ENCODE data around the gene ST8SIA4. TPM values are rescaled to one million over a fixed set of nuclear protein-coding genes. Genes with fewer than 3 reads are reported as not detected.

ST8SIA4 gene
- total RNA-seq, 2 experiments from 2014 or later, result 45.3 to 46.0 TPM

GRCh38 chr5:100889165-100889743 lies 13.8 kb downstream of the ST8SIA4 start:
- ChIA-PET POLR2A (interaction anchor here (1.4 kb wide), 1 partner anchor 16 kb away, joined by 3 read pairs; no protein-coding TSS in a partner anchor), CTCF (interaction anchor here (1.0 kb wide), 1 partner anchor 12 kb away, joined by 3 read pairs; no protein-coding TSS in a partner anchor)

- CTCF ChIA-PET, result no interaction called here
- POLR2A ChIA-PET, result no interaction called here
Measured at GRCh38 chr5:100877274-100877673, 25.8 kb downstream of the ST8SIA4 start.

- CTCF ChIA-PET, result interaction anchor here (1.0 to 1.1 kb wide), 2 partner anchors 35 to 100 kb away, joined by 3 to 4 read pairs; no protein-coding TSS in a partner anchor
- POLR2A ChIA-PET, result interaction anchor here (0.6 to 1.8 kb wide), 6 partner anchors 11 to 98 kb away, joined by 3 to 8 read pairs (median 4); partner anchors contain the start of gene ST8SIA4
Measured at GRCh38 chr5:100872408-100873190, 30.5 kb downstream of the ST8SIA4 start.

- ChIA-PET POLR2A (no interaction called here), CTCF (no interaction called here)
Measured at GRCh38 chr5:100867039-100867562, 36.0 kb downstream of the ST8SIA4 start.

- ChIA-PET CTCF (no interaction called here), POLR2A (no interaction called here)
Measured at GRCh38 chr5:100864931-100865330, 38.2 kb downstream of the ST8SIA4 start.

GRCh38 chr5:100863739-100864138 lies 39.3 kb downstream of the ST8SIA4 start:
- ChIA-PET POLR2A (interaction anchor here (1.2 kb wide), 2 partner anchors 35 to 39 kb away, joined by 3 to 7 read pairs; partner anchors contain the start of gene ST8SIA4), CTCF (no interaction called here)

GRCh38 chr5:100861148-100861547 lies 41.9 kb downstream of the ST8SIA4 start:
- CTCF ChIA-PET, result no interaction called here
- POLR2A ChIA-PET, result interaction anchor here (0.7 to 1.1 kb wide), 3 partner anchors 12 to 42 kb away, joined by 4 to 8 read pairs (median 7); partner anchors contain the start of gene ST8SIA4

- POLR2A ChIA-PET, result interaction anchor here (0.7 to 1.8 kb wide), 2 partner anchors 8 to 41 kb away, joined by 6 to 12 read pairs; no protein-coding TSS in a partner anchor
- CTCF ChIA-PET, result interaction anchor here (1.3 kb wide), 1 partner anchor 9 kb away, joined by 3 read pairs; no protein-coding TSS in a partner anchor
Measured at GRCh38 chr5:100860407-100860806, 42.7 kb downstream of the ST8SIA4 start.

- CTCF ChIA-PET, result interaction anchor here (1.3 kb wide), 1 partner anchor 8 kb away, joined by 3 read pairs; no protein-coding TSS in a partner anchor
Measured at GRCh38 chr5:100858987-100859545, 44.0 kb downstream of the ST8SIA4 start.

GRCh38 chr5:100856462-100856861 lies 46.6 kb downstream of the ST8SIA4 start:
- POLR2A ChIA-PET, result no interaction called here
- CTCF ChIA-PET, result no interaction called here

More at GRCh38 chr5:100858987-100859545, 44.0 kb downstream of the ST8SIA4 start:
- POLR2A ChIA-PET, result interaction anchor here (1.8 kb wide), 1 partner anchor 42 kb away, joined by 12 read pairs; no protein-coding TSS in a partner anchor

GRCh38 chr5:100855937-100856430 lies 47.1 kb downstream of the ST8SIA4 start:
- CTCF ChIA-PET, result no interaction called here
- POLR2A ChIA-PET, result no interaction called here

- CTCF ChIA-PET, result no interaction called here
- POLR2A ChIA-PET, result no interaction called here
Measured at GRCh38 chr5:100855295-100855694, 47.8 kb downstream of the ST8SIA4 start.

- POLR2A ChIA-PET, result no interaction called here
- CTCF ChIA-PET, result no interaction called here
Measured at GRCh38 chr5:100854591-100854990, 48.5 kb downstream of the ST8SIA4 start.

GRCh38 chr5:100853582-100853981 lies 49.5 kb downstream of the ST8SIA4 start:
- ChIA-PET CTCF (no interaction called here), POLR2A (interaction anchor here (1.2 kb wide), 1 partner anchor 47 kb away, joined by 4 read pairs; no protein-coding TSS in a partner anchor)

GRCh38 chr5:100852988-100853449 lies 50.1 kb downstream of the ST8SIA4 start:
- CTCF ChIA-PET, result no interaction called here

GRCh38 chr5:100852051-100852450 lies 51.0 kb downstream of the ST8SIA4 start:
- ChIA-PET CTCF (interaction anchor here (0.7 to 1.3 kb wide), 4 partner anchors 8 to 162 kb away, joined by 3 to 6 read pairs (median 4); no protein-coding TSS in a partner anchor), POLR2A (interaction anchor here (0.6 kb wide), 1 partner anchor 8 kb away, joined by 6 read pairs; no protein-coding TSS in a partner anchor)

More at GRCh38 chr5:100852988-100853449, 50.1 kb downstream of the ST8SIA4 start:
- POLR2A ChIA-PET, result interaction anchor here (1.2 kb wide), 1 partner anchor 47 kb away, joined by 4 read pairs; no protein-coding TSS in a partner anchor

GRCh38 chr5:100846772-100847171 lies 56.3 kb downstream of the ST8SIA4 start:
- CTCF ChIA-PET, result no interaction called here
- POLR2A ChIA-PET, result no interaction called here

GRCh38 chr5:100842080-100842479 lies 61.0 kb downstream of the ST8SIA4 start:
- CTCF ChIA-PET, result interaction anchor here (1.5 kb wide), 2 partner anchors 14 to 63 kb away, joined by 3 to 4 read pairs; no protein-coding TSS in a partner anchor
- POLR2A ChIA-PET, result no interaction called here
